Measurements from ENCODE around the gene RELT. TPM values are rescaled to one million over a fixed set of nuclear protein-coding genes. Genes with fewer than 3 reads are reported as not detected.

Gene RELT
- total RNA-seq, 2 experiments from 2014 or later, result 26.2 to 28.4 TPM

DNA sequence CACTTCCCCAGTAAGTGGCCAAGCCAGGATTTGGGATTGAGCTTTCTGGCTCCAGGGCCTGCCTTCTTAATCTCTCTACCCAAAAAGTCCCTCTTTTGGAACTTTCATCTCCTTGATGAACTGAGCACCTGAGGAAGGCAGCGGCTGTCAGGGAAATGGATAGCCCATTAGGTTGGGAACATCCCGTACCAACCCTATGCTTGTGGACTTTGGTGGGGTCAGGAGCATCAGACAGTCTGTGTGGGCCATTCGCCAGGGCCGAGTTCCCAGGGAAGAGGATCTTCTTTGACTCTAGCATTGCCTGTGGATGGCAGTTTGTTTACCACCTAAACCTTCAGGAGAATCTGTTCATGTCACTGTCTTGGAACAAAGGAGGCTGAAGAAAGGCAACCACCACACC is 37.9 kb upstream of the RELT start:
- Mint-ChIP-seq H3K9me3 (no peaks in the 10 kb centered on the region), H3K4me1 (peaks cover 5% of the 10 kb centered on the region), H3K36me3 (no peaks in the 10 kb centered on the region), H3K27ac (no peak overlapping the region), H3K4me3 (no peak overlapping the region), H3K27me3 (peaks cover 10% of the 10 kb centered on the region)
- POLR2A ChIA-PET, result interaction anchor here (1.5 kb wide), 1 partner anchor 31 kb away, joined by 4 read pairs; the partner anchor contains the start of gene ARHGEF17
- DNase-seq, result no peak
- ATAC-seq (ENCODE audit: low read depth), result no peak

DNA sequence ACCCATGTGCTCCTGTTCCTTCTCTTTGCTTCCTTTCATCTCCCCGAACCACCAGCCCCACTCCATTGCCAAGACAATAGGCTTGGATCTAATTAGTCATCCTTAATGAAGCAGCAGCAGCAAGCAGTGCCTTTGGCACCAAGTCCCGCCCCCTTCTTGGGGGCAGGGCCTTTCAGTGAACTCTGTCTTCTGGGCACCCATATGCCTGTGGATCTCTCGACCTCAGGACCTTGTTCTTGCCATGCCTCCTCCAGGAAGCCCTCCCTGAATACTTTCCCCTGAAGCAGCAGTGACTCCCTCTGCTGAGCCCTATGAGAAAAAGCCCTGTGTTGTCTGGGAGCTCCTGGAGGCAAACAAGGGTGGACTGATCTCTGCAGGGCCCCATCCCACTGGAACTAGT is 36.0 kb upstream of the RELT start:
- H3K9me3 Mint-ChIP-seq, result no peaks in the 10 kb centered on the region
- POLR2A ChIA-PET, result no interaction called here
- H3K36me3 Mint-ChIP-seq, result no peaks in the 10 kb centered on the region
- H3K27ac Mint-ChIP-seq, result no peak overlapping the region
- peaks cover 6% of the 10 kb centered on the region for H3K27me3 Mint-ChIP-seq
- H3K4me3 Mint-ChIP-seq, result no peak overlapping the region
- DNase-seq, result no peak
- peaks cover 4% of the 10 kb centered on the region for H3K4me1 Mint-ChIP-seq
- no peak for ATAC-seq (ENCODE audit: low read depth)

DNA sequence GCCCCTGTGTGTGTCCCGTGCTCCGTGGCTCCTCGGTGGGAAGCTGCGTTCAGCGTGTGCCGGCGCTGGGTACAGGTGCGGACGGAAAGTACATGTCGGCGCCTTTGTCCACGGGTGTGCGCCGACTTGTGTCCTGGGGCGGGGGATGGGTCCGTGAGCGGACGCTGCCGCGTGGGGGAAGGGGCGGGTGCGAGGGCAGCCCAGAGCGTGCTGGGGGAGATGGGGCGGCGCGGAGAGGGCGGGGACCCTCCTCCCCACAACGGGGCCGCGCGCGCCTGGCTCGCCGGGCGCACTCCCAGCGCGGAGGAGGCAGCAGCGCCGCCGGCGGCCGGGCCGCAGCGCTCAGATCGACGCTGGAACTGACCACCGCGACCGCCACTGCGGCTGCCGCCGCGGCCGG is 33.6 kb upstream of the RELT start:
- DNase-seq (no peak), ATAC-seq (ENCODE audit: low read depth) (no peak)
- Mint-ChIP-seq H3K4me3 (no peak overlapping the region), H3K4me1 (no peaks in the 10 kb centered on the region), H3K27ac (no peak overlapping the region), H3K9me3 (no peaks in the 10 kb centered on the region), H3K36me3 (no peaks in the 10 kb centered on the region), H3K27me3 (peaks cover 3% of the 10 kb centered on the region)
- POLR2A ChIA-PET, result no interaction called here

DNA sequence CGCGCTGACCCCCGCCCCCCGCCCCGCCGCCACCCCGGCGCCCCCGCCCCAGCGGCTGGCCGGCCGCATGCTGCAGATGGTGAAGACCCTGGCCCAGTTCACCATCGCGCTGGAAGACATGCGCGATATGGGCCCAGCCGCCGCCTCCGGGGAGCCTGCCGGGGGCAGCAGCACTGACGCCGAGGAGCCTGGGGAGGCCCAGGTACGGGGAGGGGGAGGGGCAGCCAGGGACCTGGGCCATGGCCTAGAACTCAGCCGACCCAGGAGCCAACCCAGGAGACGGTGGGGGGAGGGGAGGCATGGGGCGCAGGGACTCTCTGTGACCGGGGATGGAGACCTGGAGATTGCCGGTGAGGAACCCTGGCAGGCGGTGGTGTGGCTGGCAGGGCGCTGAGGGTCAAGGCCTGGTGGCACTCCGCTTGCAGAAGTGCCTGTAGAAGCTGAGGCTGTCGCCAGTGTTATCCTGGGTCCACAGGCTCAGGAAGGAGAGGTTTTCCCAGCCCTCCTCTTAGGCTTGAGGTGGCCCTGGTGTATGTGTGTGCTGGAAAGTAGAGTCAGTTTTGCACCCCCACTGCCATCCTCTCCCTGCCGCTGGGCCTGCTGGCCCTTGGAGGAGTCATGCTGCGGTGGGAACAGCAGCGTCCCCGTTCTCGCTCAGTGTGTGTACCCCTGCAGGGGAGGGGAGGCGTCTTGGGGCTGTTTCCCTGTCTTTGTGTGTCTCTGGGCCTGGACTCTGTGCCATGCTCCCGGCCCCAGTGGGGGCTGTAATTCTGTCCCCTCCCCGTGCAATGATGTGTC is 32.9 kb upstream of the RELT start:
- POLR2A ChIA-PET, result no interaction called here
- ATAC-seq (ENCODE audit: low read depth) (no peak), DNase-seq (no peak)
- H3K4me1 Mint-ChIP-seq, result no peaks in the 10 kb centered on the region
- no peak overlapping the region for H3K27ac Mint-ChIP-seq
- H3K27me3 Mint-ChIP-seq, result no peaks in the 10 kb centered on the region
- no peaks in the 10 kb centered on the region for H3K36me3 Mint-ChIP-seq
- H3K9me3 Mint-ChIP-seq, result no peaks in the 10 kb centered on the region
- no peak overlapping the region for H3K4me3 Mint-ChIP-seq

DNA sequence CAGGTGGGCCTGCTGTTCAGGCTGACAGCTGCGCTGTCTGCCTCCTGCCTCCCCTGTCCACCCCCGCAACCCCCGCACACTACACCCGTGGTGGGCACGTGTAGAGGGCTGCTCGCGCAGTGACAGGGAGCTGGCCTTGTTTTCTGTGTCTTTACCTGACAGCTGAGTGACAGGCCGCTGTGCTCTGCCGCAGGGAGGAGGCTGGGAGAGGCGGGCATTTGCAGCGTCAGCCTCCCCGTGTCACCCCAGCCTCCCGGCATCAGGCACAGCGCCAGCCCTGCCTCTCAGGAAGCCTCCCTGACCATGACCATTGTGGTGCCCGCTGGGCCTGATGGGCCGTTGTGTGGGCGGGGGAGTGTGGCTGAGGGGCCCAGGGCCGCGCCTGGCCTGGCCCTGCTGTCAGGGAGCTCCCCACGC is 32.0 kb upstream of the RELT start:
- Mint-ChIP-seq H3K36me3 (no peaks in the 10 kb centered on the region), H3K27ac (no peak overlapping the region), H3K27me3 (no peaks in the 10 kb centered on the region), H3K4me1 (no peaks in the 10 kb centered on the region), H3K9me3 (no peaks in the 10 kb centered on the region), H3K4me3 (no peak overlapping the region)
- DNase-seq (no peak), ATAC-seq (ENCODE audit: low read depth) (no peak)
- POLR2A ChIA-PET, result no interaction called here

DNA sequence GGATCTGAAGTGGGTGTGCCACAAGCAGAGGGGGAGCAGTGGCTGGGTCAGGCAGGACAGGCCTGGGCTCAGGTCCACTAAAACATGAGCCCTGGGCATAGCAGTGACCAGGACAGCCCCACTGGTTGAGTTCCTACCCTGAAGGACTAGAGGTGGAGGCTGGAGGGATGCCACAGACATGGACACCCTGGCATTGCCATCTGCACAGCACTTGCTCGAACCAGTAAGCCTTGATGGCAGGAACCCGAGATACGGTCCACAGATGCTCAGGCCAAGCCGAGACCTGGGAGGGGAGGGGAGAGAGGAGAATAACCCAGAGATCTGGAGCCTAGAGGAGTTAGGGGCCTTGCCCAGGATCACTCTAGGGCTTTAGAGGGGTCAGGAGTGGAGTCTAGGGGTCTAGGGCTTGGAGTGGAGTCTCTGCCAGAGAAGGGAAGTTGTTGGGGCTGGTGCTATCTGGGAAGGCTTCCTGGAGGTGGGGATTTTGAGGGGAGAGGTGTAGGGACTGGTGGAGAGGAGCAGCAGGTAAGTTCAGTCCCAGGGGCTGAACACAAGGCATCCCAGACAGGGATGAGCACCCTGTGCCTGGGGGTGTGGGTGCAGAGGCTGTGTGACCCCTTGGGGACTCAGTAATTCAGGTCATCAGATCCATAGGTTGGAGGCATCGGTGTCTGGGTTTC is 30.6 kb upstream of the RELT start:
- H3K4me1 Mint-ChIP-seq, result no peaks in the 10 kb centered on the region
- H3K27me3 Mint-ChIP-seq, result no peaks in the 10 kb centered on the region
- no peak overlapping the region for H3K27ac Mint-ChIP-seq
- H3K4me3 Mint-ChIP-seq, result no peak overlapping the region
- POLR2A ChIA-PET, result no interaction called here
- DNase-seq (no peak), ATAC-seq (ENCODE audit: low read depth) (no peak)
- no peaks in the 10 kb centered on the region for H3K36me3 Mint-ChIP-seq
- H3K9me3 Mint-ChIP-seq, result no peaks in the 10 kb centered on the region

DNA sequence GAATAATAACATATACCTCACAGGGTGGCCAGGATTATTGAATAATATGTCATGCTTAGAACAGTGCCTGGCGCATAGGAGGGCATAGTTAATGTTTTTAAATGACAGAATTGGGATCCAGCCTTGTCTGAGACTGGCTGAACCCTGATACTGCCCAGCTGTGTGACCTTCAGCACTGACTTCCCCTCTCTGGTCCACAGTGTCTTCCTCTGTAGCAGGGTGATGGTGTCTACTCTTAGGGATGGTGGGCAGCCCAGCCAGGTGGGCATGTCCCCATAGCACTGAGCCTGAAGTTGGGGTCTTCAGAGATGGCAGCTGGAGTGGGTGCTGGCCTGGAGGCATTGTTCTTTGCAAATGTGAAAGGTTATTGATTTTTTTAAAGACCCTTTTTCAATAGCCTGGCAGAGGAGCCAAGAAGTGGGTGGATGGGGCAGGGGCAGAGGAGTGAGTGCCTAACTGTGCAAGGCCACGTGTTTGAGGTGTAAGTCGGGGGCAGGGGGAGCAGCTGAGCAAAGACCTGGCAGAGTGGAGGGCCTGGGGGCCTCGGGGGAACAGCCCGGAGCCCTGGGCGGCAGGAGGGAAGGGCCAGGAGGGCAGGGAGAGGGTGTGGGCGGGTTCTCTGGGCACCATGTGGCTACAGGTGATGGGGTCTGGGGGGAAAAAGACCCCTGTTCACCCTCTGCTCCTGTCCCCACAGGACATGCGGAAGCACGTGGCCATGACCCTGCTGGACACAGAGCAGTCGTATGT is 29.8 kb upstream of the RELT start:
- no peak overlapping the region for H3K4me3 Mint-ChIP-seq
- H3K9me3 Mint-ChIP-seq, result no peaks in the 10 kb centered on the region
- POLR2A ChIA-PET, result no interaction called here
- no peaks in the 10 kb centered on the region for H3K27me3 Mint-ChIP-seq
- DNase-seq (no peak), ATAC-seq (ENCODE audit: low read depth) (no peak)
- no peaks in the 10 kb centered on the region for H3K4me1 Mint-ChIP-seq
- H3K27ac Mint-ChIP-seq, result no peak overlapping the region
- no peaks in the 10 kb centered on the region for H3K36me3 Mint-ChIP-seq

DNA sequence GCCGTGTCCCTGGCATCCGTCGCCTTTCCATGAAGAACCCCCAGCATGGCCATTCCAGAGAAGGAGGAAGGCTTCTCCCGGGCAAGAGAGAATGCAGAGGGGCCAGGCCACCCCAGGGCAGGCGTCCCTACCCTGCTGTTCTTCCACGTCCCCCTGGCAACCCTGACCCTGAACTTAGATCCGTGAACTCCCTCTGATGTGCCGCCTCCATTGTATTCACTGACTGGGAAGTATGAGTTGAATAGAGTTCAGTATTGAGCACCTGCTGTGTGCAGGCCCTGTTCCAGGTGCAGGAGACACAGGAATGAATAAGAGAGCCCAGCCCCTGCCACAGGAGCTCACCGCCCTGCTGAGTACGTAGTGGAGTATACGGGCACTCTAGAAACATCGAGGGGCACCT is 29.1 kb upstream of the RELT start:
- no peak overlapping the region for H3K27ac Mint-ChIP-seq
- ATAC-seq (ENCODE audit: low read depth) (no peak), DNase-seq (no peak)
- H3K9me3 Mint-ChIP-seq, result no peaks in the 10 kb centered on the region
- no peaks in the 10 kb centered on the region for H3K4me1 Mint-ChIP-seq
- H3K27me3 Mint-ChIP-seq, result no peaks in the 10 kb centered on the region
- H3K4me3 Mint-ChIP-seq, result no peak overlapping the region
- POLR2A ChIA-PET, result no interaction called here
- H3K36me3 Mint-ChIP-seq, result no peaks in the 10 kb centered on the region

DNA sequence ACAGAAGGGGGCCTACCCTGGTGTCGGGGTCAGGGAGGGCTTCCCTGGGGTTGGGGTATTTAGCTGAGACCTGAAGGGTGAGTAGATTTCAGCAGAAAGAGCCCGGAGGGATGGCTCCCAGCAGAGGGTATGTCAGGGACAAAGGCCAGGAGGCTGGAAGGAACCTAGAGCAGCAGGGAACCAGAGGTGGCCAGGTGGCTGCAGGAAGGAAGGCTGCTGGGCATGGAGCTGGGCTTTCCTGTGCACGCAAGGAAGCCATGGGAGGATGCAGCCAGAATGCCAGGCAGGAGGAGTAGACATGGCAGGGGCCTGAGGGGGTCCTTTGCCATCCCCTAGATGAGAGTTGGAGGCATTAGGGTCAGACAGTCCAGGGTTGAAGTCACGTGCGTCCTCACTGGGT is 27.4 kb upstream of the RELT start:
- no peak for ATAC-seq (ENCODE audit: low read depth)
- Mint-ChIP-seq H3K4me1 (peaks cover 6% of the 10 kb centered on the region), H3K4me3 (no peak overlapping the region), H3K27ac (no peak overlapping the region), H3K27me3 (no peaks in the 10 kb centered on the region), H3K9me3 (no peaks in the 10 kb centered on the region), H3K36me3 (no peaks in the 10 kb centered on the region)
- POLR2A ChIA-PET, result no interaction called here
- no peak for DNase-seq

DNA sequence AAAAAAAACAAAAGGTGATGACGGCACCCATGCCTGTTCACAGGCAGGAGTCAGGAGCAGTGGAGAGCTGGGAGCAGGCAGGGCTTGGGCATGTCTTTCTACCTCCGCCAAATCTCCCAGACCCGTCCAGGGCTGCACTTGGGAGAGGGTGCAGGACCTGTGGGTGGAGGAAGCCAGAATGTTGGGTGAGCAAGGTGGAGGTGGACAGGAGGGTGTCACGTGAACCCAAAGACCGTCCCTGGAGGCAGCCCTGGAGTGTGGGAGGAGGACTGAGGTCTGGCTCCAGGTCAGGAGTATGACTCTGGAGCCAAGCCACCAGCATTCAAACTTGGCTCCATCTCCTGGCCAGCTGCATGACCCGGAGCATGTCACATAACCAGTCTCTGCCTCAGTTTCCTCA is 26.6 kb upstream of the RELT start:
- DNase-seq (no peak), ATAC-seq (ENCODE audit: low read depth) (no peak)
- Mint-ChIP-seq H3K4me1 (peaks cover 6% of the 10 kb centered on the region), H3K9me3 (no peaks in the 10 kb centered on the region), H3K27ac (no peak overlapping the region), H3K36me3 (no peaks in the 10 kb centered on the region), H3K4me3 (no peak overlapping the region), H3K27me3 (no peaks in the 10 kb centered on the region)
- POLR2A ChIA-PET, result no interaction called here

DNA sequence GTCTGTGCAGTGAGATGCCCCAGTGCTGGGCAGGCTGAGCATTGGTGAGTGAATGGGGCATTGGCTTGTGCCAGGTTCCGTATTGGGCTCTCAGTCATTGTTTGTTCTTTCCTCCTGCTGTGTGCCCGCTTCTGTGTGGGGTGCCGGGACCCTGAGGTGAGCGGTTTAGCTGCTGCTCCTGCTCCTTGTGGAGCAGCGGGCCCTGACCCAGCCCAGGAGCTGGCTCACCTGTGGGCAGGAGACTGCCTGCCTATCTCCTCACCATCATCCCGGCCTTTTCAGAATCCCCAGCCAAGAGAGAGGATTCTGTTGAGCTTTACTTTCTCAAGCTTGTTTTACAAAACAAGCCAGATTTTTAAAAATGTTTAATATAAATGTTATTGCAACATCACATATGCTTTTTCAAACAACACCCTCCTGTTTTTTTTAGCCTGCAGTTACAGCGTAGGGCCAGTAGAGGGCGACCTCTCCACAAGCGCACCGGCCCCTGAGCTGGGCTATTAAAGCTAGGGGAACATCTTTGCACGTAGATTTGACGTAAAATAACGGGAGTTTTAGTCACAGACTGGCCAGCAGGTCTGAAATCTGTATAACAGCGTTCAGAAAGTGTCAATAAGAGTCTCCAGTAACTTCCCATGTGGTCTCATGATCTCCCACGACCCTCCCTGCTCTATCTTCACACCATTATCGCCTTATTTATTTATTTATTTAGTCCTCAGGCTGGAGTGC is 25.1 kb upstream of the RELT start:
- Mint-ChIP-seq H3K36me3 (no peaks in the 10 kb centered on the region), H3K9me3 (no peaks in the 10 kb centered on the region), H3K27me3 (no peaks in the 10 kb centered on the region), H3K4me3 (no peak overlapping the region), H3K27ac (no peak overlapping the region), H3K4me1 (peaks cover 6% of the 10 kb centered on the region)
- peak; percentile 59 for DNase-seq
- peak; percentile 69 for ATAC-seq (ENCODE audit: low read depth)
- POLR2A ChIA-PET, result interaction anchor here (0.9 to 2.0 kb wide), 7 partner anchors 8 to 310 kb away, joined by 3 to 9 read pairs (median 5); partner anchors contain the start of gene RELT

DNA sequence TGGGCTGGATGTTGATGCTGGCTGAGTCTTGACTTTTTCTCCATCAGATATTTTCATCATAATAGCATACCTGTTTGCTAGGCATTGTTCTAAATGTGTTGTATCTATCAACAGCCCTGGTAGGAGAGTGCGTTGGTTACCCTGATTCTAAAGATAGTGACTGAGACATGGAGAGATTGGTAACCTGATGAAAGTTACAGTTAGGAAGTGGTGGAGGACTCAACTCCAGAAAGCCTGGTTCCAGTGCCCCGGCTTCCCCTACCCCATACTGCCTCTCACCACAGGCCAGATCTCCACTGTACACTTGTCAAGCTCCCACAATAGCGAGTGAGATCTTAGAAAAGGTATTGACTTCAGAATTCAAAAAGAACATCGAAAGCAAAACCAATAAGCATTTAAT is 22.8 kb upstream of the RELT start:
- H3K9me3 Mint-ChIP-seq, result no peaks in the 10 kb centered on the region
- peaks cover 6% of the 10 kb centered on the region for H3K4me1 Mint-ChIP-seq
- POLR2A ChIA-PET, result no interaction called here
- H3K36me3 Mint-ChIP-seq, result no peaks in the 10 kb centered on the region
- ATAC-seq (ENCODE audit: low read depth), result no peak
- no peaks in the 10 kb centered on the region for H3K27me3 Mint-ChIP-seq
- peak overlapping the region; percentile 5 for H3K27ac Mint-ChIP-seq
- no peak for DNase-seq
- no peak overlapping the region for H3K4me3 Mint-ChIP-seq

DNA sequence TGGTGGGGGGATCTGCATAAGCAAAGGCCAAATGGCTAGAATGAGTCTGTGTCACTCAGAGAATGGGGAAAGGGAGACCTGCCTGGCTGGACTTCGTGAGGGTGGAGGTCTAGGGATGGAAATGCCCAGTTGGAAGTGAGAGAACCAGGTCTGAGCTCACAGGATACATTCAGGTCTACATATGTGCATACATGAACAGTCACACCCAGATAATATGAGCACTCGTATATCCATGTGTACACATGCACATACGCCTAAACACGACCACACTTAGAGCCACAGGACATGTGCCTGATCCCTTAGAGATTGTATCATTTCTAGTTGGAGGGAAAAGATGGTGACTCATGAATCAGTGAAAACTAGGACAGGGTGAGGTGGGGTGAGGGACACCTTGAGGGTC is 21.1 kb upstream of the RELT start:
- ATAC-seq (ENCODE audit: low read depth) (no peak), DNase-seq (no peak)
- H3K27me3 Mint-ChIP-seq, result no peaks in the 10 kb centered on the region
- POLR2A ChIA-PET, result interaction anchor here (1.5 kb wide), 1 partner anchor 22 kb away, joined by 3 read pairs; no protein-coding TSS in a partner anchor
- H3K4me3 Mint-ChIP-seq, result no peak overlapping the region
- no peaks in the 10 kb centered on the region for H3K9me3 Mint-ChIP-seq
- no peak overlapping the region for H3K27ac Mint-ChIP-seq
- peaks cover 6% of the 10 kb centered on the region for H3K4me1 Mint-ChIP-seq
- no peaks in the 10 kb centered on the region for H3K36me3 Mint-ChIP-seq

All from activated naive CD8-positive, alpha-beta T cell treated with anti-CD3 and anti-CD28 coated beads, Interleukin-2, amount 10 ng/mL, durations not matched to agents 7 days and 5 days (primary cell).